Measurements from ENCODE around the gene FBXW4.

- TF ChIP-seq CTCF (IDR thresholded peaks at IDR 0.05) (no peak), POLR2AphosphoS5 (IDR thresholded peaks at IDR 0.05) (no peak)
Measured at GRCh38 chr10:101690461-101690860, 4.5 kb downstream of the FBXW4 start.

All from prostate gland (tissue), 2 donors.